ENCODE data around the gene GPC5. TPM values are rescaled to one million over a fixed set of nuclear protein-coding genes. Genes with fewer than 3 reads are reported as not detected.

The GPC5 gene
- polyA plus RNA-seq, 2 of the 4 experiments (the other 2 are of a cell fraction), result not detected

DNA sequence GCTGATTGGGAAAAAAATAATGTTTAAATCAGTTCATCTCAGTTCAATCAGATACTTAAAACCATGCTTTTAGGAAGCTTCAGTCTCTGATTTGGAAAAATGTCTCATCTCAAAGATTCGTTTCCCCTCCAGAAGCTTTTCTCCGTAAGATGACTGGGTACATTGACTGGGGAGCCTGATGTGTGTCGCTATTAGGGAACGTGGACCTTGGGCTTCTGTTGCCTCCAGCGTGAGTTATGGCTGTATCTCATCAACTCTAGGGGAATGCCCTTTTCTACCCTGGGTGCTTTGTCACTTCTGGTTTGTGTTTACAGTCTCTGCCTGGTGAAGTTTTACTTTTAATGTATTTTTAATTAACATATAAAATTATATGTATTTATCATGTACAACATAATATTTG, 1192.7 kb downstream of the GPC5 start:
- ATAC-seq (no peak), DNase-seq (ENCODE audit: low read depth in 1 of 2, low spot score in 1 of 2) (no peak), FAIRE-seq (no peak)
- 8% methylated on average over 5 of the region's 5 CpGs for WGBS (ENCODE audit: missing lambda C conversion rate)
- no peak for TF ChIP-seq JUNB (IDR thresholded peaks at IDR 0.05)
- TF ChIP-seq EHMT2 (IDR thresholded peaks at IDR 0.05; ENCODE audit: low read depth), result no peak
- TF ChIP-seq, protein P1, sequence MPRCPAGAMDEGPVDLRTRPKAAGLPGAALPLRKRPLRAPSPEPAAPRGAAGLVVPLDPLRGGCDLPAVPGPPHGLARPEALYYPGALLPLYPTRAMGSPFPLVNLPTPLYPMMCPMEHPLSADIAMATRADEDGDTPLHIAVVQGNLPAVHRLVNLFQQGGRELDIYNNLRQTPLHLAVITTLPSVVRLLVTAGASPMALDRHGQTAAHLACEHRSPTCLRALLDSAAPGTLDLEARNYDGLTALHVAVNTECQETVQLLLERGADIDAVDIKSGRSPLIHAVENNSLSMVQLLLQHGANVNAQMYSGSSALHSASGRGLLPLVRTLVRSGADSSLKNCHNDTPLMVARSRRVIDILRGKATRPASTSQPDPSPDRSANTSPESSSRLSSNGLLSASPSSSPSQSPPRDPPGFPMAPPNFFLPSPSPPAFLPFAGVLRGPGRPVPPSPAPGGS (IDR thresholded peaks at IDR 0.05), result no peak
- TF ChIP-seq MAZ (IDR thresholded peaks at IDR 0.05; ENCODE audit: borderline replicate concordance, low read depth, low read length), result no peak
- no peak for TF ChIP-seq HOXB5 (CRISPR knock-in tag; IDR thresholded peaks at IDR 0.05)
- no peak for TF ChIP-seq RAD21 (conservative IDR thresholded peaks at IDR 0.05 in 1 of 2, IDR thresholded peaks at IDR 0.05 in 1 of 2)
- TF ChIP-seq CBX8 (IDR thresholded peaks at IDR 0.05), result no peak
- POLR2A ChIA-PET, result no interaction called here
- H3K4me3 ChIP-seq, result no peak overlapping the region
- no peaks in the 10 kb centered on the region for H3K9me3 ChIP-seq
- H3K27ac ChIP-seq, result no peak overlapping the region
- no peaks in the 10 kb centered on the region for H3K4me1 ChIP-seq
- CTCF ChIA-PET, result no interaction called here
- no peak overlapping the region for H3K4me2 ChIP-seq

DNA sequence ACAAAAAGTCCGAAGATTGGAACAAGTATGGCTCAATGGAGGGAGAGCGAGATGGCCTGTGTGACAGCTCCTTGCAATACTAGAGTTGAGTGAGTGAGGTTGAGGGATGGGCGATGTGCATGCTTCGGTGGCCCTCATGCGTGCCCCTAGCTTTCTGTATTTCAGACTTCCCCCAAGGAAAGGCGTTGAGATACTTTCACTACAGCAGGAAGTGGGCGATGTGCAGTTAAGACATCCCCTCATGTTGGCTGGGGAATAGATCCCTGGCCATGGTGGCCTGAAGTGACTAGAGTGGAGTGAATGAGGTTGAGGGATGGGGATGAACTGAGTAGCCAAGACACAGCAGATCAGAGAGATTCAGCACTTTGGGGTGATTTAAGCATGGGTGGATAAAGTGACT, 1194.3 kb downstream of the GPC5 start:
- ChIA-PET CTCF (no interaction called here), POLR2A (no interaction called here)
- 10% methylated on average over 7 of the region's 7 CpGs for WGBS (ENCODE audit: missing lambda C conversion rate)
- DNase-seq (ENCODE audit: low read depth in 1 of 2, low spot score in 1 of 2), result no peak
- no peak overlapping the region for H3K4me3 ChIP-seq
- H3K9me3 ChIP-seq, result no peaks in the 10 kb centered on the region
- no peak for TF ChIP-seq ZFP36 (IDR thresholded peaks at IDR 0.05; ENCODE audit: borderline replicate concordance, partially characterized antibody)
- FAIRE-seq, result no peak
- no peak for ATAC-seq
- no peak overlapping the region for H3K27ac ChIP-seq
- no peaks in the 10 kb centered on the region for H3K4me1 ChIP-seq
- H3K4me2 ChIP-seq, result no peak overlapping the region

DNA sequence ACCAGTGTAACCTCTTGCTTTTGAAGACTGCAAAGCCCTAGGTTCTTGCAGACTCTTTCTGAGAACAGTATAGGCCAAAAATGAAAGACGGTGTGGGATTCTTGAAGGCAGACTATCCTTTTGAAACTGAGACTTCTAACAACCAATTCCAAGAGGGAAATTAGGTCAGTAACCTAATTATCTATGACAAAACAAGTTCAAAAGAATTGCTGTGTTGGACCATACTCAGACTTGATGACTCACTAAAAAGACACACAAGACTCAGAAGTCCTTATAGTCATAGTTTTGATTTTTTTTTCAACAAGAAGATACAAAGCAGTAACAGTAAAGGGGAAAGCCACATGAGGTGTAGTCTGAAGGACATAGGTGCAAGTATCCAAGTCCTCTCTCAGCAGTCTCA, 1204.1 kb downstream of the GPC5 start:
- ChIA-PET POLR2A (no interaction called here), CTCF (no interaction called here)
- no peak overlapping the region for H3K27ac ChIP-seq
- H3K4me1 ChIP-seq, result no peaks in the 10 kb centered on the region
- H3K9me3 ChIP-seq, result no peaks in the 10 kb centered on the region
- DNase-seq (ENCODE audit: low read depth in 1 of 2, low spot score in 1 of 2) (no peak), ATAC-seq (no peak), FAIRE-seq (no peak)
- H3K4me2 ChIP-seq, result no peak overlapping the region
- TF ChIP-seq FOSB (CRISPR knock-in tag; IDR thresholded peaks at IDR 0.05) (no peak), KDM5A (IDR thresholded peaks at IDR 0.05) (no peak), CBX2 (IDR thresholded peaks at IDR 0.05; ENCODE audit: borderline replicate concordance, low read depth) (no peak), HEYL (CRISPR knock-in tag; IDR thresholded peaks at IDR 0.05) (no peak), ESRRA (IDR thresholded peaks at IDR 0.05; ENCODE audit: borderline replicate concordance, low read length) (no peak), MYC (IDR thresholded peaks at IDR 0.05; ENCODE audit: borderline replicate concordance, low read length) (no peak), RCOR1 (IDR thresholded peaks at IDR 0.05; ENCODE audit: low read depth, low read length) (no peak), MAFK (IDR thresholded peaks at IDR 0.05; ENCODE audit: partially characterized antibody) (no peak)
- TF ChIP-seq, protein P2, sequence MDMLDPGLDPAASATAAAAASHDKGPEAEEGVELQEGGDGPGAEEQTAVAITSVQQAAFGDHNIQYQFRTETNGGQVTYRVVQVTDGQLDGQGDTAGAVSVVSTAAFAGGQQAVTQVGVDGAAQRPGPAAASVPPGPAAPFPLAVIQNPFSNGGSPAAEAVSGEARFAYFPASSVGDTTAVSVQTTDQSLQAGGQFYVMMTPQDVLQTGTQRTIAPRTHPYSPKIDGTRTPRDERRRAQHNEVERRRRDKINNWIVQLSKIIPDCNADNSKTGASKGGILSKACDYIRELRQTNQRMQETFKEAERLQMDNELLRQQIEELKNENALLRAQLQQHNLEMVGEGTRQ (IDR thresholded peaks at IDR 0.05), result no peak
- TF ChIP-seq, protein P3, sequence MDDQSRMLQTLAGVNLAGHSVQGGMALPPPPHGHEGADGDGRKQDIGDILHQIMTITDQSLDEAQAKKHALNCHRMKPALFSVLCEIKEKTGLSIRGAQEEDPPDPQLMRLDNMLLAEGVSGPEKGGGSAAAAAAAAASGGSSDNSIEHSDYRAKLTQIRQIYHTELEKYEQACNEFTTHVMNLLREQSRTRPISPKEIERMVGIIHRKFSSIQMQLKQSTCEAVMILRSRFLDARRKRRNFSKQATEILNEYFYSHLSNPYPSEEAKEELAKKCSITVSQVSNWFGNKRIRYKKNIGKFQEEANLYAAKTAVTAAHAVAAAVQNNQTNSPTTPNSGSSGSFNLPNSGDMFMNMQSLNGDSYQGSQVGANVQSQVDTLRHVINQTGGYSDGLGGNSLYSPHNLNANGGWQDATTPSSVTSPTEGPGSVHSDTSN (IDR thresholded peaks at IDR 0.05), result no peak
- H3K4me3 ChIP-seq, result no peak overlapping the region
- 15% methylated on average over 1 of the region's 1 CpG for WGBS (ENCODE audit: missing lambda C conversion rate)

DNA sequence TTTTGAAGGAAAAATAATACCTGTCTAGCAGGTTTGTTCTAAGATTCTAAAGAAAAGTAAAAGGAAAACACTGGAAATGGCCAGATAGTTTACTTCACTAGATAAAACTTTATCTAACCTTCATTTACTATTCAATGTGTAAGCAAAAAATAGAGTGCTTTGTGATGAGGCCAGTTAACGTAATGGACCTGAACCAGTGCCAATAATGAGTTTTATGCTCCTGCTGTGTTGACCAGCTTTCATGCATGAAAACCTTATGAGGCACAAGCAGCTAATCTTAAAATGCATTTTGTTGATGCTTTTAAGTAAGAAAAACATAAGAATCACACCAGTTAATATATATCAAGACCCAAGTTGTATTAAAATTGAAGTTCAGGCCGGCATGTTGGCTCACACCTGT, 1211.0 kb downstream of the GPC5 start:
- no peak for FAIRE-seq
- ChIA-PET POLR2A (no interaction called here), CTCF (interaction anchor here (1.0 kb wide), 1 partner anchor 13 kb away, joined by 3 read pairs; no protein-coding TSS in a partner anchor)
- Histone ChIP-seq H3K27ac (no peak overlapping the region), H3K4me3 (no peak overlapping the region), H3K9me3 (no peaks in the 10 kb centered on the region), H3K4me1 (no peaks in the 10 kb centered on the region), H3K4me2 (no peak overlapping the region)
- no peak for TF ChIP-seq SMC3 (IDR thresholded peaks at IDR 0.05)
- no peak for ATAC-seq
- WGBS (ENCODE audit: missing lambda C conversion rate), result 0% methylated on average over 2 of the region's 2 CpGs
- no peak for DNase-seq (ENCODE audit: low read depth in 1 of 2, low spot score in 1 of 2)

Data from A549 (cell line).